PFSK-1 (cell line): ENCODE measurements around the gene ATF7.

Source experiments
- POLR2AphosphoS5 ChIP-seq: IDR thresholded peaks from 2 replicates; pipeline ENCODE4 v1.6.1; 2012; ENCODE audit warnings: low read depth, mild to moderate bottlenecking, control low read depth, low read length, moderate library complexity
- REST ChIP-seq, 2 experiments: IDR thresholded peaks; 2 replicates each; pipeline versions ENCODE4 v1.6.1 to v1.8.0; 2011 to 2012; ENCODE audit warnings: low read depth in 2 of 2, low read length in 2 of 2, control low read depth in 1 of 2, inconsistent platforms in 1 of 2, mild to moderate bottlenecking in 1 of 2, moderate library complexity in 1 of 2; ENCODE audit not compliant: insufficient read depth in 1 of 2
- SIN3A ChIP-seq: IDR thresholded peaks from 2 replicates; pipeline ENCODE4 v1.6.1; 2012; ENCODE audit warnings: mild to moderate bottlenecking, low read length, moderate library complexity, borderline replicate concordance; ENCODE audit not compliant: insufficient read depth
- TAF1 ChIP-seq: IDR thresholded peaks from 2 replicates; pipeline ENCODE4 v1.6.1; 2012; ENCODE audit warnings: low read length, control low read depth, borderline replicate concordance; ENCODE audit not compliant: insufficient read depth

DNA sequence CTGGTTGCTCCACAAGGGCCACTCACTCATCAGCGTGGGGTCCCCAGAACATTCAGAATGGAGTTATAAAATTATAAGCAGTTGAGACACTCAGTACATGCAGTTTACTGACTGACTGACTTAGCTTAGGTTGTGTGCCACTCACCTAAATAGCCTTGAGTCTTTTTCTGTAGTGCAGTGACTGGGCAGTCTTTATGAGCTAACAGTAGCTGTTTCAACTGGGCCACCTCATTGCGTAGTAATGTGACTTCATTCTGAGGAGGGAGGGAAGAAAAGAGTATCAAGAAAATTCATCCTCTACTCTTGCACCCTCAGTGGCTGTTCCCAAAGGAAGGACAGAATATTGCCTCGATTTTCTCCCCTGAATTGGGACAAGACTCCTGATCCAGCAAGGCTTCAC, 103.1 kb downstream of the ATF7 start:
- TF ChIP-seq SIN3A: no peak
- no peak for TF ChIP-seq POLR2AphosphoS5
- TF ChIP-seq REST (IDR thresholded peaks at IDR 0.05; ENCODE audit: insufficient read depth in 1 of 2, low read depth in 2 of 2, low read length in 2 of 2): no peak
- no peak for TF ChIP-seq TAF1
